Activated gamma-delta T cell treated with anti-CD3 and anti-CD28 coated beads, Interleukin-2, amount 50 U/mL, for 16 hours (primary cell): ENCODE data around the gene CBX5.
A peak's percentile ranks its signal among the peaks of the same experiment; 100 is the strongest.

Experiments used
- DNase-seq: peaks from one replicate; pipeline ENCODE4 v3.0.0-alpha.2; 2020; ENCODE audit warnings: low read depth

The CBX5 gene

DNA sequence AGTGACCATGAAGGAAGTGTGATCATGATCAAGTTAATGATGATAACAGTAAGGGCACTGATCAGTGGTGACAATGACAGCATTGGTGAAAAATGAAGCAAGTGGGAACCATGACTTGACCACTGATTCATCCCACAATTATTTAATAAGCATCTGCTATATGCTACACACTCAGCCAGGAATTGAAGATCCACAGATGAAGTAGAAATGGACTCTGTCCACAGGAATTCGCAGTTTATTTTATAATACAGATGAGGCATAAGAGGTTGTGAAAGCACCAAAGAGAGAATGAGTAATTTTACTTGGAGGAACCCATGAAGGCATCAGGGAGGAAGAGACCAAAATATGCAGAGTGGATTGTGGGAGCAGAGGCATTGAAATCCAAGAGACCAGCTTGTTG is 57.3 kb downstream of the CBX5 start:
- no peak for DNase-seq

DNA sequence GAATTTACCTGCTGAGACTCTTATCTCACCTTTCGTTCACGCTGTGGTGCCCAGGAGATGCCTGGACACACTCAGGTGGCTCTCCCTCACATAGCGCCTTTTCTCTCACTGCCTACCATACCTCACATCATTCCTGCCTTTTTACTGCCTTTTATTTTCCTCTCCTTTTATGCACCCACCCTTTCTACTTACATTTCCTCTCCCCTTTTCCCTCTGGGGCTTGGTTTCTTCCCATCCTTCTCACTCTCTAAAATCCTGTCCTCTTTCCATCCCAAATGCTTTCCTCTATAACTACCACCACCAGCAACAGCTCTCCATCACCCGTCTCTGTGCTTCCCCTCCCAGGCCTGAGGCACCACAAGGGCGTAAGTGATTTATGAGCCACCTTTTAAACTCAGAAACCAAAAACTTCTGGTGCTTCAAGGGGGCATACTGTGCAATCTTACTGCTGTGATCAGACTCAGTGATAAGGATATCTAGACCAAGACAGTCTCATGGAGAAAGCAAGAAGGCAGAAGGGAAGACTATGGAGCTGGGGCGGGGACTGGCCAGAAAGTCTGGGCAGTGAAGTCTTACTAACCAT is 58.4 kb downstream of the CBX5 start:
- DNase-seq = no peak

DNA sequence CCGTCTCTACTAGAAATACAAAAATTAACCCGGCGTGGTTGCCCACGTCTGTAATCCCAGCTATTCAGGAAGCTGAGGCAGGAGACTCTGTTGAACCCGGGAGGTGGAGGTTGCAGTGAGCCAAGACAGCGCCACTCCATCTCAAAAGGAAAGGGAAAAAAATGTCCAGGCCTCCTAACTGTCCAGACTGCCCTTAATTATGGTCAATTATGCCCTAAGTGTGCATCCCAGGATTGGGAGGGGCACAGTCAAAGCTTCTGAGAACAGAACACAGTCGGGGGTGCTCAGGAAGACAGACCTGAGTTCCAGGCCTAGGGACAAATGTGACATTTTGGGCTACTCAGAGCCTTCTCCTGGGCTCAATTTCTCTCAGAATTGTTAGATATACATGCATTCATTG is 59.4 kb downstream of the CBX5 start:
- no peak for DNase-seq

DNA sequence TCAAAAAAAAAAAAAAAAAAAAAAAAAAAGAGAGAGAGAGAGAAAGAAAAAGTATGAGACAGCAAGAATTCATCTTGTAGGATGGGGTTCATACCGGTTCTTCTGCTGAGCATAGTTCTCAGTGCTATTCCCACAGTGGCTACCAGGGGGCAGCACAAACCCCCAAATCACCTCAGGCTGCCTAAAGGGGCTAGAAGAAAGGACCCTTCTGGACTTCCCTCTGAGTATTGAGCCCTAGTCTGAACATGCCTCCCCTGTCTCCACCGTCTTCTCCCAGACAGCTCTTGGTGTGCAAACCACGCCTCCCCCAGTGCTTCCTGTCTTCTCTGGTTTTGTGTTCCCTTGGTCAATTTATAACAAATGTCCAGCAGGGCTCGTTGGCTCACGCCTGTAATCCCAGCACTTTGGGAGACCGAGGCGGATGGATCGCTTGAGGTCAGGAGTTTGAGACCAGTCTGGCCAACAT is 59.8 kb downstream of the CBX5 start:
- DNase-seq = peak; percentile 48

DNA sequence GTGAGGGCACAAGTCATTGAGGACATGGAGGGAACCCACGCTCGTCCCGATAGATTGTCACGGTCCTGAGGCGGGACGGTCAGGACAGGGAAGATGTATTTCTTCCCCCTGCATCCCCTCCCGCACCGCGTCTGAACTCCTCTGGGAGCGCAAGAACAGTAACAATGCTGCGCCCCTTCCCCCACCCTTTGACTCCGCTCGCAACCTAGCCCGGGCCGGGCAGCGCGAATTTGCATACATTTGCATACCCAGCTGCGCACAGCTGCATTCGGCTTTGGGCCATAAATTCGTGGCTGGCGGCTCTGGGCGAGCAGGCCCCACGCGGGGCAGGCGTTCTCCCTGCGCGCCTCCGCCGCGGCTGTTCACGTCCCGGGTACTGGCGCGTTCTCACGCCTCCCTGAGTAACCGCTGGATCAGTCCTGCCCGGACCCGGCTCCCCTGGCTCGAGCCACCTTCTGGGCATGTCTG is 62.1 kb downstream of the CBX5 start:
- DNase-seq = no peak

DNA sequence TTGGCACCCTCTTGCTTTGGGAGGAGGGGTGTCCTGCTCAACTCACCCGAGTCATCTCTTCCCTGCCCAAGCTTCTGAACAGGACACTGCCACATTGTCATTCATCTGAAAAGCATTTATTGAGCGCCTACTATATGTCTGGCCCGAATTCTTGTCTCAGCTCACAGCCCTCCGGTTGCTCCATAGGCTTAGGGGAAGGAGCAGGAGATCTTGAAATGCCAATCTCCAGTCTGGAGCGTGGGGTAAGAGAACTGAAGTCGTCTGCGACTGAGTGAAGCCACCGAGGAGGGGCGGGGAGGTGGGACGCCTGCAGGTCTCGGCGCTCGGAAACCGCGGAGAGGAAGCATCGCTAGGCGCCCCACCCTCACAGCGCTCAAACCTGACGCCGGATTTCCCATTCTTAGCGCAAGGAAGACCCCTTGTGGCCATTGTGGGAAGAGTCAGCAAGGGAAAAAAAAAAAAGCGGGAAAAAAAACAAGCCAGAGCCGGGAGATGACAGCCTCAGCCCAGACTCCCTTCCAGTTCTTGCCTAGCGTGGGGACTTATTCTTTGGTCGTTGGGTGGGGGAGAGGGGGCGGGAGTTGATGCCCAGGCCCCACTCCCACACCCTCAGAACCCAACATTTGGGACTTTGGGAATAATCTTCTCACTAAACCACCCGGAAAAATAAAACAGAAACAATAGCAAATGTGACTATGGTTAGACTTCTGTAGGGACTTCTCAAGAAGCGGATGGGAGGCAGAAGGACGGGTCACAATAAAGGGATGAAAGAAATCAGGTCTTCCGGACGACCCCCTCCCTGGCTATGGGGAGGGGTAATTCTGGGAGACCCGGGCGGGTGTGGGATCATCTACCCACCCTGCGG is 62.9 kb downstream of the CBX5 start:
- DNase-seq = peak; percentile 64

DNA sequence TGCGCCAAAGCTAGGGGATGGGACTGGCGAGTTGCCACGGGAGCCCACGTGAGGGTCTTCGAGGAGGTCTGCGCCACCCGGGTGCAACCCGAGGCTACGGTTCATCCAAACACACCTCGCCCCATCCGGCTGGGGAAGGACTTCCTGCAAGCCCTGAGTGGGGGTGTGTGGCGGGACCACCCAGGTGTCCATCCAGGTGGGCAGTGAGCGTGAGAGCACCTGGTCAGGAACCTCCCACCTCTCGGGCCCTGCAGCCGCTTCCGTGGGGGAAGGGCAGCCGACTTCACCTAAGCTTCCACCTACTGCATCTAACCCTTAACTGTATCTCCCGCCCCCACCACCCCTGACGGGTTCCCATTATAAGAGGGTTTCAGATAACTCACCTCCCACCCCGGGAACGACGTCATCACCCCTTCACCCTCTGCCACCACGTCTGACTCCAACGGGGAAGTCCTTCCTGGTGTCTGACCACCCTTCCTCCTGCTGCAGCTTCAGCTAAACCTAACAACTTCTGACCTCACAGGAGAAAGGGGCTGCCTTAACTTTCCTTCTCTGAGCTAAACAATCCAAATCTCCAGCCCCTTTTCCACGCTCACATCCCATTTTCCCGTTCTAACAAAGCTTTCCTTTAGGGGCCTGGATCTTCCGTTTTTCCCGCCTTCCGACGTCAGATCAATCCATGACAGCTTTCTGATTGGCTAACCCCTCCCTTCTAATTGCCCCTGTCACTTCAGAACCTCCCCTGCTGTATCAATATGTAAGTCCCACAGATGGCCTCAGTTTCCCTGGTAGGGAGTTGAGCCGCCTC is 63.7 kb downstream of the CBX5 start:
- no peak for DNase-seq

DNA sequence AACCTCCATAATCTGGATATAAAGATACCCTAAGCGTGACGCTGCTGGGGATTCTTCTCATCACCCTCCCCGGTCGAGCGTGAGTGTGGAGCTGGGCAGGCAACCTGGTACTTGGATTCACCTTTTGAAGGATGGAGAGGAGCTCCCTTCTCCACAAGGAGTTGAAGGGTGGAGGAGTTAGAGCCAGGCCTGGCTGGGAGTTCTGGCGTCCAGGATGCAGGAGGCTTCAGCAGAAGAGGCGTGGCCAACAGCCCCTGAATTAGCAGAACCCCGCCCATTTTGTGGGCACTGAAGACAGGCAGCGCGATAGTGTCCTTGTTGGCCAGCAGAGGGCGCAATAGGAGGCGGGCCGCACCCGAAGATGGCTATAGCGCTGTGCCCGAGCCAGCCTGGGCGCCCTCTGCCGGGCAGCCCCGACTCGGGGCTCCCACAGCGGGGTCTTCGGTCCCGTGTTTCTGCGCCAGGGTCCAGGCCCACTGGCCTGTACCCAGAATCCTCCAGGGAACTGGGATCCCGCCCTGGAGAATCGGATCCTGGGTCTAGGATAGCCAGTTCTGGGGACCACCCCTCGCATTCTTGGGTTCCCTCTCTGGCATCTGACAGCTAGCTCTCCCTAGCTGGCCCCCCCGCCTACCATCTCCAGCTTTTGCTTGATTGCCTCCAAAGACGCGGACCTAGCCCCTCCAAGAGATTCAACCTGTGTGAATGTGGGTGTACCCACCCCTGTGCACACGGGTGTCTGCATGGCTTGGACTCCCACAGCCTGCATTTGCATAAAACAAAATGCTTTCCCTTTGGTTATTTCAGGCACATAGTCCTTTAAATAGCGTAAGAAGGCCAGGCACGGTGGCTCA is 65.1 kb downstream of the CBX5 start:
- peak; percentile 84 for DNase-seq

DNA sequence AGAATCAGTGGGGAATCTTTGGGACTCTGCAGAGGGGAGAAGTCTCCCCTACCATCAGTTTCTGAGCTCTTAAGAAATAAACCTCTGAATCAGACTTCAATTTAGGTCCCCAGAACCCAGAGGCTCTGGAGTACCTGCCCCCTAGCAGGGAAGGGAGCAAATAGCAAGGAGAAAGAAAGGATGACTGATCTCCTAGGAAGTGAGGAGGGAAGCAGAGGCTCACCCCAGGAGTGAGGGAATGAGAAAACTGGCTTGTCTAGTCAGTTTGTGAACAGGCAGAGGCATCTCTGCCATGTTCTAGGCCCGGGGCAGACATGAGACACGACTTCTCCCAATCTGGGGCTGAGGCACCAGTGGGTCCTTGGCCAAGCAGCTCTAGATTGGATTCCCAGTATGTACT is 66.8 kb downstream of the CBX5 start:
- no peak for DNase-seq

DNA sequence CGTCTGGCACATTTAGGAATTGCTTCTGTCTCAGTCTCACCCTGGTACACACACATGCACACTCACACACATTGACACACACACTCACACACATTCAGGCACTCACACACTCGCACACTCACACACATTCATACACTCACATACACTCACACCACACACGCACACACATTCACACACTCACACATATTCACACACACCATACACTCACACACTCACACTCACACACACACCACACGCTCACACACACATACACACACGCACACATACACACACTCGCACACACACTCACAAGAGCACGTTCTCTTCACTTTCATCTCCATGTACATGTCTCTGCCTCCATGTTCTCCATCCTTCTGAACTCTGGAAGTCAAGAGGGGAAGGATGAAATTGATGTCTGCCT is 68.0 kb downstream of the CBX5 start:
- DNase-seq = no peak

DNA sequence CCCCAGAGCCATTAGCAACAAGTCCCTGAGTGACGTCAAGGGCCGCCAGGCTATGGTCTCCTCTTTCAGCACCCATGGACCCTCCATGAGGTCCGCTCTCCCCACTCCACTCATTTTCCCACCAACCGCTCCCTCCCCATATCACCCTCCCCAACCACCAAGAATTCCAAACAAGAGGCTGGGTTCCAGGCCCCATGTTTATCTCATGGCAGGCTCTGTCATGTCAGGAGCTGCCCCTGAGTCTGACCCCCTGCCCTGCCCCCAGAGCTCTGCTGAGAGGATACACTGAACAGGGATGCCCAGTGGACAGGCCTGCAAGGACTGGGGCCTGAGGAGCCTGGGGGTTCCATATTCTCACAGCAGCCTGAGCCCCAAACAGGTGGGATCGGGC is 69.5 kb downstream of the CBX5 start:
- DNase-seq = no peak

DNA sequence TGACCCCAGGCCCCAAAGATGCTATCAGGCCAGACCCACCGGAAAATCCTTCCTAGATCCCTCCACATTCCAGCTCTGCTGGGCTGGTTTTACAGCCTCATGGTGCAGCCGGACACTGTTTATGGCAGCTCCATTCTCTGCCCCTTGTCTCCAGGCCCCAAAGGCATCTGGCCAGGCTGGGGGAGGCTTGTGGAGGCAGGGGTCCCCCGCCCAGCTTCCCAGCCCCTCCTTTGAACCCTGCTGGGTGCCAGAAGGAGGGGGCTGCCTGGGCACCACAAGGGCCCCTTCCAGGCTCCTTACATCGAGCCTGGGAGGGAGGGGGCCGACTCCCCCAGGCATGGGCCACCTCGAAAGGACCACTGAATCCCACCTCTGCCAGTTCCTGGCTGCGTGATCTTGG is 71.3 kb downstream of the CBX5 start:
- DNase-seq = no peak

DNA sequence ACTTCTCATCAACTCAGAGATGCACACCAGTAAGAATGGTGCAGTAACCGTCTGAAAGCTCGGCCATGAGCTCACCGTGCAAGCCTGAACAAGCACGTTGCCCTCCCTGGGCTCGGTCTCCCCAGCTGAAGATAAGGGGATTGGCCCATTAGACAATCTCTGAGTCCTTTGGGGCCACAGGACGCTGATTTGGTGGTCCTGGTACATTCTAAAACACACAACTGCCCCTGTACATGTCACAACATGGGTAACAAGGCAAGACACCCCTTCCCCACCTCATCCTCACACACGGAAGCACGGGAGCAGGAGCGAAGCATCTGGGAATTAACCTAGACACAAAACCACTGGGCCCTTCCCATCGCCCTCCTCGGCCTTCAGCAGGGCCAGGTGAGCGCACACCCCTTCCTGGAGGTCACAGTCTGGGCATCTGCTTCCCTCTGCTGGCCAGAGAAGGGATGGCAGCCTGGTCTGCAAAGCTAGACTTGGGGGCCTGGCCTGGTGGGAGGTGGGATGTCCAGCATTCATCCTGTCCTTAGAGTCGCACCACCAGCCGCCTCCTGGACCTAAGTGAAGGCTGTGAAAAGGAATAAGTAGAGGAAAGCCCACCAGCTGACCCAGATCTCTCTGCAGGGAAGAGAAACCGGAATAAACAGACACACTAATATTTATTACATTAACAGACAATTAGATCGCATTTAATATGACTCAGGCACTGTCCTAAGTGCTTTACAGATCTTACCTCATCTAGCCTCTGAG is 72.2 kb downstream of the CBX5 start:
- DNase-seq = peak; percentile 72

DNA sequence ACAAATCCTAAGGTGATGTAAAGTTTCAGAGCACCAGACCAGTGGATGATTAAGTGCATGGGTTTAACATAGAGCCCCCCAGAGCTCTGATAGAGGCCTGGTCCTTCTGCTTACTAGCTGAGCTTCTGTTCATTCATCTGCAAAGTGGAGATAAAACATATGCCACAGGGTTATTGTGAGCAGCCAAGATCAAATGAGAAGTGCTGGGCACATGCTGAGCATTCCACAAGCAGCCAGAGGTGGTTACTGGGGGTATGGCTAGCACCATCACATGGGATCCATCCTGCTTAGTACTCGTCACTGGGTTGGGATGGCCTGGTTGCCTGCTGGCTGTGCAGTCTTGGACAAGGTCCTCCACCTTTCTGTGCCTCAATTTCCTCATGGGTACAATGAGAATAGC is 73.1 kb downstream of the CBX5 start:
- no peak for DNase-seq

DNA sequence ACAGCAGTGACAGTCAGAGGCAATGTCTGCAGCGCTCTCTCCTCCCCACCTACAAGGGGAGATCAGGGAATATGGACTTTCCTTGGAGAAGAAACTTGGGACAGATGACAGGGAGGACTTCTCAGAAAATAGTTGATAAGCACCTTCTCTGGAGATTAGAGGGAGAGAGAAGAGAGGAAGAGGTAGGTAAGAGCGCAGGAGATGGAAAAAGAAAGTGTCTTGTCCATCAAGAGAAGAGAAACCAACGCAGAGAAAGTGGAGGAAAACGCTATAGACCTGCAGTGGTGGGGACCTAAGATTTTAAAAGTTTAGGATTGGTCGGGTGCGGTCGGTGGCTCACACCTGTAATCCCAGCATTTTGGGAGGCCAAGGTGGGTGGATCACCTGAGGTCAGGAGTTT is 75.6 kb downstream of the CBX5 start:
- DNase-seq = no peak

DNA sequence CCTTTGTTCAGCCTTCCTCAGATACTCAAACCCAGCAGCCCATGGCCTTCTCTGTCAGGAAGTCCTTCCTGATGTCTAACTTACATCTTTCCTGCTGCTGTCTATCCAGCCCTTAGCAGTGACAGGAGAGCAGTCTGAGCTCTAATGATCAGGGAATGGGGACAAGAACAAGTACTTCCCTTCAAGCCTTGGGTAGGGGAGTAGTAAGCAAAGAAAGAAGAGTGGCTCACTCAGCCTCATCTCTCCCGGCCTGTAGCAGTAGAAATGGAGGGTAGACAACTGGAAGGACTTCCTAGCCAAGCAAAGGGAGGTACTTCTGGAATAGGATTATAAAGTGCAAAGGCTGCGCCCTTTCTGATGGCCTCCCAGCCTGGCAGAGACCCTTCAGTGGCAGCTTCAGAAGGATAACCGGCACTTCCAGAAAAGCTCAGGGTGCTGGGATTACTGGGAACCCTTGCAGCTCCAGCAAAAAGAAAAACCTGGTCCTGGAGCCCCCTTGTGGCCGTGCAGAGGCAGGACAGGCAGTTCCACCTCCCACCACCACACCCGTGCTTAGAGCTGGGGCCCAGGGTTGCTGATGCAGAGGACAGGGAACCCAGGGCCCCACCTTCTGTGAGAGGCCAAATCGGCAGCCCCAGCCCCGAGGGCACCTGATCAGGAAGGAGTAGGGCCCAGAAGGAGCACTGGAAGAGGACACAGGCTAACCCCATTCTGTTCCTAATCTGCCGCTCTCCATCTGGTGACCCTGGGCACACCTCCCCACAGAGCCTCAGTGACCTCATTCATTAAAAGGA is 78.7 kb downstream of the CBX5 start:
- peak; percentile 51 for DNase-seq

DNA sequence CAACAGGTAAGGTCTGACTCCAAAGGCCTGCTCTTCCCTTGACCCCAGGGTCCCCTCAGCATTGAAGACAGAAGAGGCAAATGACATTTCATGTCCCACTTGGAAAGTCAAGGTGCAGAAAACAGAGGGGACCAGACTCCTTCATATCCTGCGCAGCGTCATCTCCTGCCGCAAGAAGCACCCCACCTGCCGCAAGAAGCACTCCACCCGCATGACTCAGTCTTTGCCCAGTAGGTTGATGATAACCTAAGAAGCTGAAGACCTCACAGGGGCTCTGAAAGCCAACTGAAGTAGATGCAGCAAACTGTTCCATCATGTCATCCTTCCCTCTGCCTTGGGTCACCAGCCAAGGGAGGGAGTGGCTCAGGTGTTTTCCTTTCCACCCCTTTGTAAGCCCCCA is 79.5 kb downstream of the CBX5 start:
- DNase-seq = no peak

DNA sequence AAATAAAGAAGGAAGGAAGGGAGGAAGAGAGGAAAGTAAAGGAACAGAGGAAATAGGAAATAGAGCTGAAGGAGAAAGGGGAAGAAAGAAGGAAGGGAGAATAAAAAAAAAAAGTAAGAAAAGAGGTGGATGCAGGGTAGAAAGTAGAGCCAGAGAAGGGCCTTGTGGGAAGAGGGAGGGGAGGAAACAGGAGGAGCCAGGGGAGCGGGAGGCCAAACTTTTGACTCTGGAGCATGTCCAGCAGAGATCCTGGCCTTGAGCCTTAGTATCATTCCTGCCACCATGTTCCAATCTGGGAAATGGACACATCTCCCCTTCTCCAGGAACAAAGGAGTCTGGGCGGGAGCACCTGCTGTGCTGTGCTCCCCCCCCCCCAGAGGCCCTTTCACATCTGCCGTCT is 80.0 kb downstream of the CBX5 start:
- no peak for DNase-seq

DNA sequence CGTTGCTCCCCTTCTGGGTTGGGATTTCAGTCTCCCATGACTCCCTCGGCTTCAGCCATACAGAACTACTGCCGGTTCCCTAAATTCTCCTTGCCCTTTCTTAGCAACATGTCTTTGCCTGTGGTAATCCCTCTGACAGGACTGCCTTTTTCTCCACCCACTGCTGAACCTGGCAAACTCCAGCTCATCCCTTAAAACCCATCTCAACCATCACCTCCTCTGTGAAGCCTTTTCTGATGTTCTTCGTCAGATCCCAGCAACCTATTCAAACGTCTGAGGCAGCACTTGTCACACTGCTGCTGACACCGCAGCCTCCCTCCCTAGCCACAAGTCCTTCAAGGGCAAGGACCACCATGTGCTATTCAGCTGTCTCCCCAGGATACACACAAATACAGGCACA is 80.9 kb downstream of the CBX5 start:
- DNase-seq = no peak

DNA sequence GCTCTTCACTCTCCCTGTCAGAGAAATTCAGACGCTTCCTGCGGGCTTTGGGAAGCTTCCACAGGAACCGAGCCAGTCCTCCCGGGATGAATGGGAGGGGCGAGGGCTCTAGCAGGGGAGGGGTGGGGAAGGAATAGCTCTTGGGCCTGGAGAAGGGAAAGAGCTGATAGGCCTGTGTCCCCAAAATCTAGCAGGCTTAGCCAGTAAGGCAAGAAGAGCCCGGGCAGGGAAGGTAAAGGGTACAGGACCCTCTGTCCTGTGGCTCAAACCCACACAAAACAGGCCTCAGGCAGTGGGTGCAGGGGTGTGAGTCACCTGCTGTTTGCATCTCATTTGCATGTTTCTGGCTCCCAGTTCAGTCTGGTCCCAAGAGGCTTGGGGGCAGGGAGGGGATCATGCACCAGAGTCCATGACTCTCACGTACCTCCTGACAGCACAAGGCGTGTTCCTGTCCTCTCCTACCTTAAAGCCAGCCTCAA is 82.5 kb downstream of the CBX5 start:
- no peak for DNase-seq
